Thyroid gland (tissue), 4 donors: ENCODE results near the gene GALNT5. TPM values are rescaled to one million over a fixed set of nuclear protein-coding genes. Genes with fewer than 3 reads are reported as not detected.

Source experiments
- DNase-seq, 2 donors: peaks; one replicate each; pipeline ENCODE4 v3.0.0-alpha.2; 2019
- H3K27ac ChIP-seq, 3 donors: fragments of 200-600 bp; sonication (generic); 1 replicate in 2 of 3; 2 replicates in 1 of 3; pipeline ENCODE4 v1.5.1; 2016 to 2019; ENCODE audit warnings: mild to moderate bottlenecking in 1 of 3, moderate library complexity in 1 of 3
- H3K27me3 ChIP-seq: fragments of 200-600 bp; sonication (generic); one replicate; pipeline ENCODE4 v1.5.1; 2019
- H3K36me3 ChIP-seq, 2 donors: fragments of 200-600 bp; sonication (generic); one replicate each; pipeline ENCODE4 v1.5.1; 2016 to 2019
- H3K4me1 ChIP-seq, 2 donors: fragments of 200-600 bp; sonication (generic); one replicate each; pipeline ENCODE4 v1.5.1; 2017 to 2019
- H3K4me3 ChIP-seq, 3 donors: fragments of 200-600 bp; sonication (generic); replicated peaks in 1 of 3; 1 replicate in 2 of 3; 2 replicates in 1 of 3; pipeline ENCODE4 v1.5.1; 2016; ENCODE audit warnings: mild to moderate bottlenecking in 1 of 3
- H3K9me3 ChIP-seq: fragments of 200-600 bp; sonication (generic); one replicate; pipeline ENCODE4 v1.5.1; 2017
- POLR2A ChIP-seq, 2 donors: fragments of 450-650 bp; IDR thresholded peaks; one replicate each; pipeline ENCODE4 v1.6.1; 2017; ENCODE audit warnings: antibody characterized with exemption in 2 of 2, mild to moderate bottlenecking in 2 of 2, moderate library complexity in 1 of 2
- WGBS, 2 donors: methylation state at CpG; one replicate each; pipeline ENCODE4 v1.1.5; 2017; 5-methylcytosine and 5-hydroxymethylcytosine counted together
- intact Hi-C: fragments of 100-400 bp; cut with DNase I; formaldehyde crosslinking; loops from one replicate; pipeline ENCODE4 v1.15.1; 2023
- total RNA-seq, 4 donors: library from RNA; depleted of rRNA; stranded (reverse); fragments of >200 nt; gene quantifications; one replicate each; pipeline ENCODE4 v1.2.3, GENCODE V29; 2016
- TF ChIP-seq, protein P1 (sequence below), 6 experiments: fragments of 200-600 bp in 3 of 6; fragments of 450-650 bp in 3 of 6; sonication (generic) in 3 of 6; IDR thresholded peaks; one replicate each; pipeline ENCODE4 v1.5.1; 2016 to 2019; ENCODE audit warnings: antibody characterized with exemption in 6 of 6, mild to moderate bottlenecking in 2 of 6, inconsistent platforms in 1 of 6, moderate library complexity in 1 of 6

Gene GALNT5
- total RNA-seq, 4 donors from 2014 or later = 0.13 to 0.49 TPM; not detected in 2

DNA sequence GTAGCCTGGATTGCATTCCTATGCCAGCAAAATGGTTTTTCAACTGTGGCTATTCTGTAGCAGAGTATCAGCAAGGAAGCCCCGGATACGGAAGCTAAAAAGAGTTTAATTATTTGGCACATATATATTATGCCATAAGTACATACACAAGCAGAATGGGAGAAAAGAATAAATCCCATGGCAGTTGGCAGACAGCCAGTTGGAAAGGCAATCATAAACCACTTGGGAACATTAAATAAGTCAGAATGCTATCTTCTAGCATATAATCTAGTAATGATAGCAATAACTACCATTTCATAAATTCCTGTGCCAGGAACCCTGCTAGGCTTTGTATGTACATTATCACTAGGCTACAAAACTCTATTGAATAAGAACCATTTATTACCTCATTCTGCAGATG, 26.0 kb downstream of the GALNT5 start:
- Histone ChIP-seq H3K9me3 (no peaks in the 10 kb centered on the region), H3K4me1 (no peaks in the 10 kb centered on the region), H3K27ac (no peak overlapping the region), H3K4me3 (no peak overlapping the region), H3K36me3 (no peaks in the 10 kb centered on the region), H3K27me3 (no peaks in the 10 kb centered on the region)
- TF ChIP-seq POLR2A (IDR thresholded peaks at IDR 0.05) = no peak
- TF ChIP-seq, protein P1, sequence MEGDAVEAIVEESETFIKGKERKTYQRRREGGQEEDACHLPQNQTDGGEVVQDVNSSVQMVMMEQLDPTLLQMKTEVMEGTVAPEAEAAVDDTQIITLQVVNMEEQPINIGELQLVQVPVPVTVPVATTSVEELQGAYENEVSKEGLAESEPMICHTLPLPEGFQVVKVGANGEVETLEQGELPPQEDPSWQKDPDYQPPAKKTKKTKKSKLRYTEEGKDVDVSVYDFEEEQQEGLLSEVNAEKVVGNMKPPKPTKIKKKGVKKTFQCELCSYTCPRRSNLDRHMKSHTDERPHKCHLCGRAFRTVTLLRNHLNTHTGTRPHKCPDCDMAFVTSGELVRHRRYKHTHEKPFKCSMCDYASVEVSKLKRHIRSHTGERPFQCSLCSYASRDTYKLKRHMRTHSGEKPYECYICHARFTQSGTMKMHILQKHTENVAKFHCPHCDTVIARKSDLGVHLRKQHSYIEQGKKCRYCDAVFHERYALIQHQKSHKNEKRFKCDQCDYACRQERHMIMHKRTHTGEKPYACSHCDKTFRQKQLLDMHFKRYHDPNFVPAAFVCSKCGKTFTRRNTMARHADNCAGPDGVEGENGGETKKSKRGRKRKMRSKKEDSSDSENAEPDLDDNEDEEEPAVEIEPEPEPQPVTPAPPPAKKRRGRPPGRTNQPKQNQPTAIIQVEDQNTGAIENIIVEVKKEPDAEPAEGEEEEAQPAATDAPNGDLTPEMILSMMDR (IDR thresholded peaks at IDR 0.05) = no peak
- WGBS, 2 donors = 82 to 92% methylated on average over 2 of the region's 2 CpGs
- intact Hi-C loops = no loop called here
- DNase-seq = no peak

- H3K9me3 ChIP-seq = no peaks in the 10 kb centered on the region
- WGBS, 2 donors = 94 to 96% methylated on average over 1 of the region's 1 CpG
- no peaks in the 10 kb centered on the region for H3K27me3 ChIP-seq
- H3K4me3 ChIP-seq = no peak overlapping the region
- no peak for DNase-seq
- no peak overlapping the region for H3K27ac ChIP-seq
- no peaks in the 10 kb centered on the region for H3K36me3 ChIP-seq
- intact Hi-C loops = no loop called here
- no peak for TF ChIP-seq POLR2A (IDR thresholded peaks at IDR 0.05)
- TF ChIP-seq, protein P1 (IDR thresholded peaks at IDR 0.05) = no peak
- no peaks in the 10 kb centered on the region for H3K4me1 ChIP-seq
Measured at GRCh38 chr2:157287160-157287559, 29.7 kb downstream of the GALNT5 start.

DNA sequence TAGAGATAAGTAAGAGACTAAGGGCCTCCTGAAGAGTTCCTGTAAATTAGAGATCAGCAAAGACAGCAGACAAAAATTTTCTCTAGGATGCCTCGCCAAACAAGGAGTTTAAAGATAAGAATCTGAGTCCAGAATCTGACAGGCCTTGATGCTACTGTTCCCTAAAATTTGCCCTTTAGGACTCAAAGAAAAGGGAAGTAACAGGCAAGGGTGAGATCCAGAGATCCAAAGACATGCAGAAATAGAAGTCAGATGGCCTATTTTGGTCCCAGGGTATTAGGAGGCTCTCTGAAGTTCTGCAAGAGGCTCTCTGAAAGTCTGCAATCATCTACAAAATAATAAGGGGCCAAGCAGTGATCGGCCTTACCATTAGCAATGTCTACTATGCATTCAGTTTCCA, 33.0 kb downstream of the GALNT5 start:
- Histone ChIP-seq H3K4me3 (no peak overlapping the region), H3K9me3 (no peaks in the 10 kb centered on the region), H3K4me1 (no peaks in the 10 kb centered on the region), H3K36me3 (no peaks in the 10 kb centered on the region), H3K27me3 (no peaks in the 10 kb centered on the region), H3K27ac (no peak overlapping the region)
- DNase-seq = no peak
- TF ChIP-seq, protein P1 (IDR thresholded peaks at IDR 0.05) = no peak
- TF ChIP-seq POLR2A (IDR thresholded peaks at IDR 0.05) = no peak
- intact Hi-C loops = no loop called here
- 95 to 97% methylated on average over 2 of the region's 2 CpGs for WGBS, 2 donors

DNA sequence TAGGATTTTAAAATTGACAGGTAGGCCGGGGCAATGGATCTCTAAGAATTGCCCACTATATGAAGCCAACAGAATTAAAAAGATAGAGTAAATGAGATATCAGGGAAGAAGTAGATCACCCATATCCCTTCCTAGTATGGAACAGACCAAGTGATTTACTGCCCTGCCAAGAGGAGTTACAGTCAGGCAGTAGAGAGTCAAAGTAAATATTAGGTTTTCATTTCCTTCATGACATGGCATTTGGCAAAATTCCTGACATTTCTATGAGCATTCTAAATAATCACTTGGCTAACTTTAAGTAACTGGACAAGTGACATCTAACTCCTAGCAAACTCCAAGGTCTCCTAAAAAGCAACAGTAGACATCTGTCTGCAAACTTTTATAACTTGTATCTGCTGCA, 33.5 kb downstream of the GALNT5 start:
- Histone ChIP-seq H3K9me3 (no peaks in the 10 kb centered on the region), H3K27me3 (no peaks in the 10 kb centered on the region), H3K4me1 (no peaks in the 10 kb centered on the region), H3K27ac (no peak overlapping the region), H3K4me3 (no peak overlapping the region), H3K36me3 (no peaks in the 10 kb centered on the region)
- TF ChIP-seq, protein P1 (IDR thresholded peaks at IDR 0.05) = no peak
- TF ChIP-seq POLR2A (IDR thresholded peaks at IDR 0.05) = no peak
- no peak for DNase-seq
- WGBS, 2 donors = 91 to 97% methylated on average over 1 of the region's 1 CpG
- intact Hi-C loops = no loop called here

- TF ChIP-seq POLR2A (IDR thresholded peaks at IDR 0.05) = no peak
- TF ChIP-seq, protein P1 (IDR thresholded peaks at IDR 0.05) = no peak
- Histone ChIP-seq H3K4me3 (no peak overlapping the region), H3K36me3 (no peaks in the 10 kb centered on the region), H3K27me3 (no peaks in the 10 kb centered on the region), H3K27ac (no peak overlapping the region), H3K9me3 (no peaks in the 10 kb centered on the region), H3K4me1 (no peaks in the 10 kb centered on the region)
- no peak for DNase-seq
- intact Hi-C loops = no loop called here
- WGBS, 2 donors = 91 to 92% methylated on average over 5 of the region's 5 CpGs
Measured at GRCh38 chr2:157292853-157293252, 35.3 kb downstream of the GALNT5 start.
